Stomach (tissue), 4 donors: ENCODE data around the gene RBM48.

Experiments used
- CTCF ChIP-seq, 7 experiments: fragments of 450-650 bp in 4 of 7; fragments of 200-600 bp in 3 of 7; sonication (generic) in 3 of 7; IDR thresholded peaks; one replicate each; pipeline ENCODE4 v1.5.1; 2016 to 2019; ENCODE audit warnings: antibody characterized with exemption in 7 of 7, control low read depth in 2 of 7, mild to moderate bottlenecking in 1 of 7
- POLR2A ChIP-seq, 4 donors: fragments of 450-650 bp; IDR thresholded peaks; one replicate each; pipeline ENCODE4 v1.6.1; 2016; ENCODE audit warnings: antibody characterized with exemption in 4 of 4, control low read depth in 2 of 4, mild to moderate bottlenecking in 1 of 4, moderate library complexity in 1 of 4

- TF ChIP-seq CTCF (IDR thresholded peaks at IDR 0.05) (no peak), POLR2A (IDR thresholded peaks at IDR 0.05) (no peak)
Observed at GRCh38 chr7:92567460-92567859, 38.9 kb downstream of the RBM48 start.
